Gastrocnemius medialis (tissue), 4 donors: ENCODE data around the gene KAT2A. TPM values are rescaled to one million over a fixed set of nuclear protein-coding genes. Genes with fewer than 3 reads are reported as not detected.

Experiments used
- ATAC-seq, 2 donors: fragments of 150-250 bp; one replicate each; pipeline ENCODE4 v1.9.1; 2016
- DNase-seq, 2 donors: peaks; one replicate each; pipeline ENCODE4 v3.0.0-alpha.2; 2019
- H3K27ac ChIP-seq, 4 donors: fragments of 200-600 bp; sonication (generic); 1 replicate in 1 of 4; 2 replicates in 3 of 4; pipeline ENCODE4 v1.5.1; 2016 to 2018; ENCODE audit warnings: mild to moderate bottlenecking in 2 of 4, moderate library complexity in 1 of 4
- H3K27me3 ChIP-seq, 3 donors: fragments of 200-600 bp; sonication (generic) in 2 of 3; 1 replicate in 1 of 3; 2 replicates in 2 of 3; pipeline versions ENCODE4 v1.5.1 to v1.6.0; 2016 to 2019; ENCODE audit warnings: mild to moderate bottlenecking in 1 of 3, moderate library complexity in 1 of 3
- H3K36me3 ChIP-seq, 2 donors: fragments of 200-600 bp; sonication (generic) in 1 of 2; one replicate each; pipeline ENCODE4 v1.5.1; 2017 to 2018
- H3K4me1 ChIP-seq, 2 donors: fragments of 200-600 bp; sonication (generic) in 1 of 2; one replicate each; pipeline ENCODE4 v1.5.1; 2016 to 2017; ENCODE audit warnings: mild to moderate bottlenecking in 2 of 2
- H3K4me3 ChIP-seq, 4 donors: fragments of 200-600 bp; sonication (generic) in 3 of 4; 1 replicate in 1 of 4; 2 replicates in 3 of 4; pipeline ENCODE4 v1.5.1; 2016 to 2019; ENCODE audit warnings: mild to moderate bottlenecking in 2 of 4
- H3K9me3 ChIP-seq, 3 donors: fragments of 200-600 bp; sonication (generic) in 2 of 3; 1 replicate in 1 of 3; 2 replicates in 2 of 3; pipeline ENCODE4 v1.5.1; 2016 to 2019
- POLR2A ChIP-seq, 2 donors: fragments of 450-650 bp; IDR thresholded peaks; one replicate each; pipeline ENCODE4 v1.6.1; 2017; ENCODE audit warnings: antibody characterized with exemption in 2 of 2, mild to moderate bottlenecking in 2 of 2, moderate library complexity in 2 of 2
- in situ Hi-C, 4 donors: fragments of 200-750 bp; cut with MboI; loops; one replicate each; pipeline versions ENCODE4 v1.15.0 to v1.8.0; 2017; ENCODE audit warnings: low sequenced_read_pairs in 4 of 4
- intact Hi-C: fragments of 100-400 bp; cut with DNase I; formaldehyde crosslinking; loops from one replicate; pipeline ENCODE4 v1.15.1; 2023; ENCODE audit warnings: low total_unique reads
- total RNA-seq, 4 donors: library from RNA; depleted of rRNA; stranded (reverse); fragments of >200 nt; gene quantifications; one replicate each; pipeline versions ENCODE4 v1.1.0 to v1.2.3, GENCODE V29; 2016
- TF ChIP-seq, protein P1 (sequence below), 5 experiments: fragments of 450-650 bp in 3 of 5; fragments of 200-600 bp in 2 of 5; sonication (generic) in 2 of 5; IDR thresholded peaks in 4 of 5; conservative IDR thresholded peaks in 1 of 5; 1 replicate in 4 of 5; 2 replicates in 1 of 5; pipeline ENCODE4 v1.5.1; 2016 to 2019; ENCODE audit warnings: antibody characterized with exemption in 5 of 5, mild to moderate bottlenecking in 3 of 5, moderate library complexity in 3 of 5

KAT2A gene
- total RNA-seq, 4 donors from 2014 or later, result 1.8 to 15.0 (median 6.3) TPM

DNA sequence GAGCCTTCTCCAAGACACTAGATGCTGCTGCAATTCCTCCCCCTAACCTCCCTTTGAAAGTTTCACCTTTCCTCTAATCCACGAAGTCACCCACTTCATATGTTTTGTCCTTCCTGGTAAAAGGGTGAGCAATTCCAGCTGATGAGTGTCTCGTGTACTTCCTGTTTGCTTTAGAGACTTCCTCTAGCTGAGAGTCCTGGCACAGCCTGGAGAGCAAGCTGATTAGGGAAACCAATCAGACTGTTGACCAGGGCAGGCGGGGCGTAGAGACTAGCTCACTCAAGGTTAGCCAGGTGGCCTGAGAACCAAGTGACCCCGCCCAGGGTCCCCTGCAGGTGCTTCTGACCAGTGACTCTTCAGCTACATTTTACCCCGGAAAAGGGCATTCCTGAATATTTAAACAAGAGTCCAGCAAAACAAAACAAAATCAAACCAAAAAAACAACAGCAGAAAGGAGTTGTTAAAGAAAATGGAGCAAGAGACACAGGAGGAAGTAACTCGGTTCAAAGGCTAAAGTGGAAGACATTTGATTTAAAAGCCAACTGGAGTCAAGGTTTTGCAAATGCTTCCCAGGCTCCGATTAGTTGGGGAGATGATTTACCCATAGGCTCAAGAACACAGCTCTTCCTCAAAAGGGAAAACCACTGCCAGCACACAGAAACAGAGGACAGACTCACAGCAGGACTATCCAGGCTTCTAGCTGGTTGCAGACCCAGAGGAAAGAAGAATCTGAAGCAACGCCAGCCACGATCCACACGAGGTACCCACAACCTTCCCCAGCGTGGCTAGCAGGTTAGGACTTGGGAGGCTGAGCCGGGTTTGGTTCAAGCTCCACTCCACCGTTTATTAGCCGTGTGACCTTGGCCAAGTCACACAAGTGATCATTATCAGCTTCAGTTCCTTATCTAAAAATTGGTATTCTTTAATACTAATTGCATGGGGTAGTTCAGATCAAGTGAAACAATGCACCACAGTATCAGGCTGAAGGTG lies 14.8 kb upstream of the KAT2A start:
- intact Hi-C loops (no loop called here), in situ Hi-C loops (no loop called here)
- Histone ChIP-seq H3K9me3 (no peaks in the 10 kb centered on the region), H3K4me3 (peak overlapping the region in 3 of 4 donors; percentile 4 to 8 (median 7)), H3K27ac (peak overlapping the region; percentile 54 to 75 (median 70)), H3K27me3 (no peaks in the 10 kb centered on the region), H3K36me3 (no peaks in the 10 kb centered on the region), H3K4me1 (peaks cover 95 to 98% of the 10 kb centered on the region in 2 donors)
- no peak for DNase-seq
- no peak for TF ChIP-seq POLR2A (IDR thresholded peaks at IDR 0.05)
- TF ChIP-seq, protein P1, sequence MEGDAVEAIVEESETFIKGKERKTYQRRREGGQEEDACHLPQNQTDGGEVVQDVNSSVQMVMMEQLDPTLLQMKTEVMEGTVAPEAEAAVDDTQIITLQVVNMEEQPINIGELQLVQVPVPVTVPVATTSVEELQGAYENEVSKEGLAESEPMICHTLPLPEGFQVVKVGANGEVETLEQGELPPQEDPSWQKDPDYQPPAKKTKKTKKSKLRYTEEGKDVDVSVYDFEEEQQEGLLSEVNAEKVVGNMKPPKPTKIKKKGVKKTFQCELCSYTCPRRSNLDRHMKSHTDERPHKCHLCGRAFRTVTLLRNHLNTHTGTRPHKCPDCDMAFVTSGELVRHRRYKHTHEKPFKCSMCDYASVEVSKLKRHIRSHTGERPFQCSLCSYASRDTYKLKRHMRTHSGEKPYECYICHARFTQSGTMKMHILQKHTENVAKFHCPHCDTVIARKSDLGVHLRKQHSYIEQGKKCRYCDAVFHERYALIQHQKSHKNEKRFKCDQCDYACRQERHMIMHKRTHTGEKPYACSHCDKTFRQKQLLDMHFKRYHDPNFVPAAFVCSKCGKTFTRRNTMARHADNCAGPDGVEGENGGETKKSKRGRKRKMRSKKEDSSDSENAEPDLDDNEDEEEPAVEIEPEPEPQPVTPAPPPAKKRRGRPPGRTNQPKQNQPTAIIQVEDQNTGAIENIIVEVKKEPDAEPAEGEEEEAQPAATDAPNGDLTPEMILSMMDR (IDR thresholded peaks at IDR 0.05 in 4 of 5, conservative IDR thresholded peaks at IDR 0.05 in 1 of 5), result no peak
- ATAC-seq, result peak in 1 of 2 donors; percentile 42

DNA sequence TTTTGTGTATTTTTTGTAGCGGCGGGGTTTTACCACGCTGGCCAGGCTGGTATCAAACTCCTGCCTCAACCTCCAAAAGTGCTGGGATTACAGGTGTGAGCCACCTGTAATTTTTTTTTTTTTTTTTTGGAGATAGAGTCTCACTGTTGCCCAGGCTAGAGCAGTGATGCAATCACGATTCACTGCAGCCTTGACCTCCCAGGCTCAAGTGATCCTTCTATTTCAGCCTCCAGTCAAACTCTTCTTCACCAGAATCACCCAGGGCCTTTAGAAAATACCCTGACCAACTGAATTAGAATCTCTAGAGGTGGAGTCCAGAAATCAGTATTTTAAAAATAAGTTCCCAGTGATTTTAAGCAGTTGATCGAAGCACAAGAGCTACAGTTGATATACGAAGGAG lies 14.0 kb upstream of the KAT2A start:
- H3K4me1 ChIP-seq, result peaks cover 97 to 98% of the 10 kb centered on the region in 2 donors
- in situ Hi-C loops, result no loop called here
- no peak overlapping the region for H3K4me3 ChIP-seq
- DNase-seq (no peak), ATAC-seq (no peak)
- H3K9me3 ChIP-seq, result no peaks in the 10 kb centered on the region
- peak overlapping the region; percentile 54 to 75 (median 70) for H3K27ac ChIP-seq
- no peaks in the 10 kb centered on the region for H3K27me3 ChIP-seq
- TF ChIP-seq, protein P1 (IDR thresholded peaks at IDR 0.05 in 4 of 5, conservative IDR thresholded peaks at IDR 0.05 in 1 of 5), result no peak
- TF ChIP-seq POLR2A (IDR thresholded peaks at IDR 0.05), result no peak
- peaks cover 0 to 4% of the 10 kb centered on the region in 2 donors for H3K36me3 ChIP-seq
- intact Hi-C loops, result no loop called here

GRCh38 chr17:42133461-42134041 lies 12.4 kb upstream of the KAT2A start:
- H3K27me3 ChIP-seq, result no peaks in the 10 kb centered on the region
- no peak for DNase-seq
- H3K9me3 ChIP-seq, result no peaks in the 10 kb centered on the region
- peaks cover 0 to 20% of the 10 kb centered on the region in 2 donors for H3K36me3 ChIP-seq
- no peak overlapping the region for H3K4me3 ChIP-seq
- intact Hi-C loops, result no loop called here
- peak overlapping the region; percentile 45 to 75 (median 70) for H3K27ac ChIP-seq
- H3K4me1 ChIP-seq, result peaks cover 93 to 96% of the 10 kb centered on the region in 2 donors
- TF ChIP-seq POLR2A (IDR thresholded peaks at IDR 0.05), result no peak
- TF ChIP-seq, protein P1 (IDR thresholded peaks at IDR 0.05 in 4 of 5, conservative IDR thresholded peaks at IDR 0.05 in 1 of 5), result no peak
- peak in 1 of 2 donors; percentile 45 for ATAC-seq
- in situ Hi-C loops, result no loop called here

GRCh38 chr17:42132941-42133340 lies 11.8 kb upstream of the KAT2A start:
- peak; percentile 71 to 77 for ATAC-seq
- intact Hi-C loops (no loop called here), in situ Hi-C loops (no loop called here)
- Histone ChIP-seq H3K9me3 (no peaks in the 10 kb centered on the region), H3K36me3 (peaks cover 0 to 26% of the 10 kb centered on the region in 2 donors), H3K27ac (peak overlapping the region; percentile 45 to 75 (median 70)), H3K4me1 (peaks cover 87 to 93% of the 10 kb centered on the region in 2 donors), H3K4me3 (peak overlapping the region in 1 of 4 donors; percentile 0), H3K27me3 (no peaks in the 10 kb centered on the region)
- TF ChIP-seq POLR2A (IDR thresholded peaks at IDR 0.05), result no peak
- TF ChIP-seq, protein P1 (IDR thresholded peaks at IDR 0.05 in 4 of 5, conservative IDR thresholded peaks at IDR 0.05 in 1 of 5), result no peak
- DNase-seq, result peak; percentile 53 to 59
